GM12872 (cell line): Measurements from ENCODE around the gene LHPP.

Source experiments
- CTCF ChIP-seq: IDR thresholded peaks from 3 replicates; pipeline ENCODE4 v1.5.1; 2011; ENCODE audit warnings: low read depth, mild to moderate bottlenecking, low read length, moderate library complexity; ENCODE audit not compliant: insufficient read depth

LHPP gene

GRCh38 chr10:124420254-124420653 is 41.4 kb upstream of the LHPP start:
- TF ChIP-seq CTCF = no peak

- TF ChIP-seq CTCF = no peak
Observed at GRCh38 chr10:124422742-124423141, 38.9 kb upstream of the LHPP start.

- no peak for TF ChIP-seq CTCF
Observed at GRCh38 chr10:124423813-124424212, 37.8 kb upstream of the LHPP start.

GRCh38 chr10:124425227-124425962 is 36.2 kb upstream of the LHPP start:
- TF ChIP-seq CTCF = no peak

- no peak for TF ChIP-seq CTCF
Observed at GRCh38 chr10:124428207-124428777, 33.3 kb upstream of the LHPP start.

- TF ChIP-seq CTCF = no peak
Observed at GRCh38 chr10:124429576-124429975, 32.0 kb upstream of the LHPP start.

- no peak for TF ChIP-seq CTCF
Observed at GRCh38 chr10:124430077-124430476, 31.5 kb upstream of the LHPP start.
